Motor neuron (in vitro differentiated cells): Measurements from ENCODE around the gene ATRIP. TPM values are rescaled to one million over a fixed set of nuclear protein-coding genes. Genes with fewer than 3 reads are reported as not detected.
"Not testable (repeated sequence)": the region's sequence is repeated elsewhere in the genome, so short reads cannot be mapped to it uniquely, and the experiment has no call there.

Source experiments
- ATAC-seq, 8 experiments: fragments of 200-7000 bp; cut with Tn5 transposase; replicated peaks in 6 of 8; 2 replicates each; pipeline ENCODE4 v1.8.0; 2021; ENCODE audit warnings: mild to moderate bottlenecking in 8 of 8, moderate library complexity in 8 of 8
- H3K27ac ChIP-seq, 2 donors: fragments of 250-450 bp; sonication (Bioruptor Pico); 2 replicates each; pipeline ENCODE4 v1.9.0; 2021; ENCODE audit warnings: antibody characterized with exemption in 2 of 2, mild to moderate bottlenecking in 2 of 2, moderate library complexity in 1 of 2
- H3K4me1 ChIP-seq, 2 donors: fragments of 250-450 bp; sonication (Bioruptor Pico); replicated peaks in 1 of 2; 2 replicates each; pipeline ENCODE4 v1.6.1; 2021; ENCODE audit warnings: antibody characterized with exemption in 2 of 2, mild to moderate bottlenecking in 2 of 2, moderate library complexity in 1 of 2
- H3K4me3 ChIP-seq, 5 donors: fragments of 250-450 bp; sonication (Bioruptor Pico); 2 replicates each; pipeline ENCODE4 v1.9.0; 2021; ENCODE audit warnings: antibody characterized with exemption in 5 of 5, mild to moderate bottlenecking in 5 of 5, moderate library complexity in 4 of 5
- WGBS, 10 experiments: fragments of 450-650 bp; shearing (Covaris generic); methylation state at CpG; one replicate each; pipeline ENCODE4 v1.0.0; 2022; 5-methylcytosine and 5-hydroxymethylcytosine counted together
- in situ Hi-C, 9 experiments: fragments of 400-800 bp; cut with MboI; loops; one replicate each; pipeline ENCODE4 v1.15.0; 2021; ENCODE audit warnings: low sequenced_read_pairs in 9 of 9, low pct_unique_long_range_greater_than_20kb in 2 of 9; ENCODE audit not compliant: unreplicated experiment in 9 of 9
- total RNA-seq, 8 experiments: library from RNA; unstranded; fragments of 300-600 nt; gene quantifications; 2 replicates each; pipeline versions ENCODE4 v1.2.3 to v1.2.4, GENCODE V29; 2022

The ATRIP gene
- total RNA-seq, 8 experiments from 2014 or later: 3.9 to 11.7 (median 5.7) TPM

GRCh38 chr3:48437812-48438211, 8.7 kb upstream of the ATRIP start:
- no peak overlapping the region for H3K27ac ChIP-seq
- H3K4me3 ChIP-seq: no peak overlapping the region
- in situ Hi-C loops: loop anchor here in 7 of 9 experiments (10.0 to 25.0 kb wide), 4 partner anchors 163 to 201 kb away; partner anchors contain the start of gene ZNF589 (in 1 of the 7)
- 74 to 100% (median 79%) methylated on average over 1 to 4 of the region's 4 CpGs; no CpG with 5 or more reads in 2 of the 10 experiments for WGBS, 10 experiments
- ATAC-seq: no peak
- H3K4me1 ChIP-seq: peaks cover 14 to 16% of the 10 kb centered on the region in 2 donors

GRCh38 chr3:48439820-48440589, 6.5 kb upstream of the ATRIP start, which contains the start of the genes CCDC51 and TMA7:
CCDC51 (minus strand) TSS chr3:48440119; CDS start chr3:48435128, 4,991 bp downstream.
TMA7 (plus strand) TSS chr3:48440257; CDS start chr3:48440297, 40 bp downstream.
- in situ Hi-C loops: loop anchor here in 7 of 9 experiments (10.0 to 25.0 kb wide), 4 partner anchors 165 to 203 kb away; partner anchors contain the start of gene ZNF589 (in 1 of the 7)
- WGBS, 10 experiments: 0 to 1% (median 0%) methylated on average over 2 to 27 of the region's 54 CpGs; no CpG with 5 or more reads in 3 of the 10 experiments
- Histone ChIP-seq H3K27ac (peak within 1 kb of the TSS; percentile 78 to 90), H3K4me1 (peaks cover 14 to 16% of the 10 kb centered on the region in 2 donors), H3K4me3 (peak within 1 kb of the TSS; percentile 62 to 94 (median 77))
- peak; percentile 90 to 98 (median 96) for ATAC-seq

- in situ Hi-C loops: loop anchor here in 5 of 9 experiments (25.0 kb wide), 2 partner anchors 178 to 203 kb away; partner anchors contain the start of gene ZNF589 (in 1 of the 5)
- WGBS, 10 experiments: 0 to 6% (median 2%) methylated on average over 2 to 11 of the region's 21 CpGs; no CpG with 5 or more reads in 1 of the 10 experiments
- H3K4me1 ChIP-seq: peaks cover 16% of the 10 kb centered on the region in 2 donors
- H3K27ac ChIP-seq: peak overlapping the region; percentile 78 to 90
- peak in 3 of 8 experiments; percentile 6 to 8 (median 7) for ATAC-seq
- peak overlapping the region; percentile 62 to 94 (median 77) for H3K4me3 ChIP-seq
Measured at GRCh38 chr3:48440590-48440958, 6.0 kb upstream of the ATRIP start.

- in situ Hi-C loops: loop anchor here in 5 of 9 experiments (25.0 kb wide), 2 partner anchors 180 to 205 kb away; partner anchors contain the start of gene ZNF589 (in 1 of the 5)
- ATAC-seq: no peak
- no peak overlapping the region for H3K27ac ChIP-seq
- 40 to 100% (median 86%) methylated on average over 1 to 6 of the region's 6 CpGs; no CpG with 5 or more reads in 2 of the 10 experiments for WGBS, 10 experiments
- H3K4me1 ChIP-seq: peaks cover 20 to 21% of the 10 kb centered on the region in 2 donors
- no peak overlapping the region for H3K4me3 ChIP-seq
Measured at GRCh38 chr3:48441940-48442339, 4.6 kb upstream of the ATRIP start.

GRCh38 chr3:48445277-48445882, 1.2 kb upstream of the ATRIP start:
- ATAC-seq: no peak
- WGBS, 10 experiments: 52 to 100% (median 85%) methylated on average over 3 to 6 of the region's 6 CpGs; no CpG with 5 or more reads in 1 of the 10 experiments
- Histone ChIP-seq H3K4me3 (peak overlapping the region in 2 of 5 donors; percentile 71 to 84), H3K27ac (no peak overlapping the region), H3K4me1 (peaks cover 24 to 27% of the 10 kb centered on the region in 2 donors)
- in situ Hi-C loops: loop anchor here in 5 of 9 experiments (25.0 kb wide), 2 partner anchors 183 to 208 kb away; partner anchors contain the start of gene ZNF589 (in 1 of the 5)

- H3K4me1 ChIP-seq: peaks cover 22 to 25% of the 10 kb centered on the region in 2 donors
- 0 to 80% (median 25%) methylated on average over 1 to 5 of the region's 6 CpGs; no CpG with 5 or more reads in 3 of the 10 experiments for WGBS, 10 experiments
- peak in 1 of 8 experiments; percentile 5 for ATAC-seq
- H3K4me3 ChIP-seq: peak overlapping the region; percentile 65 to 91 (median 83)
- peak overlapping the region; percentile 55 to 62 for H3K27ac ChIP-seq
- in situ Hi-C loops: loop anchor here in 5 of 9 experiments (25.0 kb wide), 2 partner anchors 184 to 209 kb away; partner anchors contain the start of gene ZNF589 (in 1 of the 5)
Measured at GRCh38 chr3:48446043-48446424, 503 bp upstream of the ATRIP start.

- WGBS, 10 experiments: 100% methylated on average over 1 of the region's 1 CpG; no CpG with 5 or more reads in 7 of the 10 experiments
Measured at GRCh38 chr3:48451270-48451669, 4.7 kb downstream of the ATRIP start.

GRCh38 chr3:48456456-48456855, 9.9 kb downstream of the ATRIP start:
- in situ Hi-C loops: no loop called here
- Histone ChIP-seq H3K4me1 (no peaks in the 10 kb centered on the region), H3K4me3 (no peak overlapping the region), H3K27ac (no peak overlapping the region)
- no peak for ATAC-seq
- 100% methylated on average over 1 of the region's 1 CpG; no CpG with 5 or more reads in 6 of the 10 experiments for WGBS, 10 experiments

More at GRCh38 chr3:48451270-48451669, 4.7 kb downstream of the ATRIP start:
- Histone ChIP-seq H3K4me3 (no peak overlapping the region), H3K27ac (no peak overlapping the region), H3K4me1 (peaks cover 8 to 13% of the 10 kb centered on the region in 2 donors)
- in situ Hi-C loops: no loop called here
- ATAC-seq: no peak

GRCh38 chr3:48459331-48459730, 12.8 kb downstream of the ATRIP start:
- H3K4me3 ChIP-seq: no peak overlapping the region
- in situ Hi-C loops: no loop called here
- no peak for ATAC-seq
- H3K27ac ChIP-seq: no peak overlapping the region
- 72 to 93% (median 83%) methylated on average over 1 to 3 of the region's 3 CpGs; no CpG with 5 or more reads in 6 of the 10 experiments for WGBS, 10 experiments
- no peaks in the 10 kb centered on the region for H3K4me1 ChIP-seq

- WGBS, 10 experiments: 90 to 100% (median 100%) methylated on average over 2 to 3 of the region's 7 CpGs; no CpG with 5 or more reads in 7 of the 10 experiments
- in situ Hi-C loops: loop anchor here in 1 of 9 experiments (10.0 kb wide), 1 partner anchor 85 kb away; no protein-coding TSS in a partner anchor
- ATAC-seq: no peak
Measured at GRCh38 chr3:48459773-48460516, 13.4 kb downstream of the ATRIP start.

GRCh38 chr3:48460517-48460902, 14.0 kb downstream of the ATRIP start:
- Histone ChIP-seq H3K4me3 (no peak overlapping the region), H3K4me1 (peaks cover 4 to 7% of the 10 kb centered on the region in 2 donors), H3K27ac (no peak overlapping the region)
- 90 to 100% (median 98%) methylated on average over 1 to 3 of the region's 3 CpGs; no CpG with 5 or more reads in 4 of the 10 experiments for WGBS, 10 experiments
- in situ Hi-C loops: loop anchor here in 1 of 9 experiments (10.0 kb wide), 1 partner anchor 84 kb away; no protein-coding TSS in a partner anchor
- no peak for ATAC-seq

More at GRCh38 chr3:48459773-48460516, 13.4 kb downstream of the ATRIP start:
- no peak overlapping the region for H3K4me3 ChIP-seq
- no peak overlapping the region for H3K27ac ChIP-seq
- H3K4me1 ChIP-seq: peaks cover under 1 to 3% of the 10 kb centered on the region in 2 donors

- H3K4me3 ChIP-seq, H3K27ac ChIP-seq, ATAC-seq: not testable (repeated sequence)
- 33 to 100% (median 91%) methylated on average over 1 to 7 of the region's 7 CpGs; no CpG with 5 or more reads in 2 of the 10 experiments for WGBS, 10 experiments
- in situ Hi-C loops: loop anchor here in 1 of 9 experiments (10.0 kb wide), 1 partner anchor 83 kb away; no protein-coding TSS in a partner anchor
- H3K4me1 ChIP-seq: peaks cover 15 to 18% of the 10 kb centered on the region in 2 donors
Measured at GRCh38 chr3:48461767-48462166, 15.2 kb downstream of the ATRIP start.
